ENCODE data around the gene SHTN1.

Gene SHTN1

GRCh38 chr10:116838143-116838725, 166.8 kb downstream of the SHTN1 start:
- H3K9me3 ChIP-seq (ENCODE audit: control insufficient read depth, low read length), result no peaks in the 10 kb centered on the region
- peaks cover 13% of the 10 kb centered on the region for H3K79me2 ChIP-seq
- TF ChIP-seq, protein P1, sequence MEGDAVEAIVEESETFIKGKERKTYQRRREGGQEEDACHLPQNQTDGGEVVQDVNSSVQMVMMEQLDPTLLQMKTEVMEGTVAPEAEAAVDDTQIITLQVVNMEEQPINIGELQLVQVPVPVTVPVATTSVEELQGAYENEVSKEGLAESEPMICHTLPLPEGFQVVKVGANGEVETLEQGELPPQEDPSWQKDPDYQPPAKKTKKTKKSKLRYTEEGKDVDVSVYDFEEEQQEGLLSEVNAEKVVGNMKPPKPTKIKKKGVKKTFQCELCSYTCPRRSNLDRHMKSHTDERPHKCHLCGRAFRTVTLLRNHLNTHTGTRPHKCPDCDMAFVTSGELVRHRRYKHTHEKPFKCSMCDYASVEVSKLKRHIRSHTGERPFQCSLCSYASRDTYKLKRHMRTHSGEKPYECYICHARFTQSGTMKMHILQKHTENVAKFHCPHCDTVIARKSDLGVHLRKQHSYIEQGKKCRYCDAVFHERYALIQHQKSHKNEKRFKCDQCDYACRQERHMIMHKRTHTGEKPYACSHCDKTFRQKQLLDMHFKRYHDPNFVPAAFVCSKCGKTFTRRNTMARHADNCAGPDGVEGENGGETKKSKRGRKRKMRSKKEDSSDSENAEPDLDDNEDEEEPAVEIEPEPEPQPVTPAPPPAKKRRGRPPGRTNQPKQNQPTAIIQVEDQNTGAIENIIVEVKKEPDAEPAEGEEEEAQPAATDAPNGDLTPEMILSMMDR (IDR thresholded peaks at IDR 0.05), result no peak
- H3K36me3 ChIP-seq (ENCODE audit: control insufficient read depth, insufficient read depth, low read length), result no peaks in the 10 kb centered on the region
- H3K4me1 ChIP-seq, result peaks cover 27% of the 10 kb centered on the region
- no peak overlapping the region for H3K9ac ChIP-seq
- H3K27me3 ChIP-seq (ENCODE audit: control insufficient read depth, insufficient read depth, low read length), result no peaks in the 10 kb centered on the region
- H3K4me2 ChIP-seq (ENCODE audit: low read length), result no peak overlapping the region
- no peak overlapping the region for H3K27ac ChIP-seq
- H2AFZ ChIP-seq, result no peak overlapping the region
- H3K4me3 ChIP-seq (ENCODE audit: low read depth, low read length), result no peak overlapping the region

- H2AFZ ChIP-seq, result no peak overlapping the region
- H3K79me2 ChIP-seq, result peaks cover 7% of the 10 kb centered on the region
- no peak overlapping the region for H3K27ac ChIP-seq
- TF ChIP-seq, protein P1 (IDR thresholded peaks at IDR 0.05), result no peak
- no peak overlapping the region for H3K9ac ChIP-seq
- H3K36me3 ChIP-seq (ENCODE audit: control insufficient read depth, insufficient read depth, low read length), result no peaks in the 10 kb centered on the region
- no peaks in the 10 kb centered on the region for H3K9me3 ChIP-seq (ENCODE audit: control insufficient read depth, low read length)
- H3K4me1 ChIP-seq, result peaks cover 32% of the 10 kb centered on the region
- H3K4me3 ChIP-seq (ENCODE audit: low read depth, low read length), result no peak overlapping the region
- H3K27me3 ChIP-seq (ENCODE audit: control insufficient read depth, insufficient read depth, low read length), result no peaks in the 10 kb centered on the region
- H3K4me2 ChIP-seq (ENCODE audit: low read length), result no peak overlapping the region
These were observed 168.0 kb downstream of the SHTN1 start for GRCh38 chr10:116836902-116837523.

DNA sequence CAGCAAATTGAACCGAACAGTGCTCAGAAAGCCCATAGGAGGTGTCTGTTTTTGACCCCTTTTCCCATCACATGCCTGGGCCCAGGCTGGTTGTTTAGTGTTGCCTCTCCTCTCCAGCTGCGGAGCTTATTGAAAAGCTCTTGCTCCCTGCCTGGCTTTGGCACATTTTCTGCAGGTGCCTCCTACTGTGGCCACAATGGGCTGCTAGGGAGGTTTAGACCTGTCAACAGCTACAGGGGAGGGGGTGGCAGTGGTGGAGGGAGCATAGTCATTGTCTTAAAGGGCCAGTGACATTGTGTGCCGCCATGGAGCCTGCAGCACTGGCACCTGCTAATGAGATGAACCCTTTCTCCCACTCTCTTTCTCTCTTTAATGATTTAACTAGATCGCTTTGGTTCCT, 168.9 kb downstream of the SHTN1 start:
- Histone ChIP-seq H3K4me3 (ENCODE audit: low read depth, low read length) (no peak overlapping the region), H3K79me2 (peaks cover 6% of the 10 kb centered on the region), H3K27ac (no peak overlapping the region), H3K27me3 (ENCODE audit: control insufficient read depth, insufficient read depth, low read length) (no peaks in the 10 kb centered on the region), H3K4me1 (peaks cover 40% of the 10 kb centered on the region), H2AFZ (no peak overlapping the region), H3K9me3 (ENCODE audit: control insufficient read depth, low read length) (no peaks in the 10 kb centered on the region), H3K9ac (no peak overlapping the region), H3K4me2 (ENCODE audit: low read length) (no peak overlapping the region), H3K36me3 (ENCODE audit: control insufficient read depth, insufficient read depth, low read length) (no peaks in the 10 kb centered on the region)
- TF ChIP-seq, protein P1 (IDR thresholded peaks at IDR 0.05), result no peak

GRCh38 chr10:116835658-116836057, 169.3 kb downstream of the SHTN1 start:
- H3K4me3 ChIP-seq (ENCODE audit: low read depth, low read length), result no peak overlapping the region
- no peaks in the 10 kb centered on the region for H3K36me3 ChIP-seq (ENCODE audit: control insufficient read depth, insufficient read depth, low read length)
- no peak overlapping the region for H3K9ac ChIP-seq
- peaks cover 38% of the 10 kb centered on the region for H3K4me1 ChIP-seq
- no peaks in the 10 kb centered on the region for H3K27me3 ChIP-seq (ENCODE audit: control insufficient read depth, insufficient read depth, low read length)
- H2AFZ ChIP-seq, result no peak overlapping the region
- peaks cover 2% of the 10 kb centered on the region for H3K79me2 ChIP-seq
- H3K4me2 ChIP-seq (ENCODE audit: low read length), result no peak overlapping the region
- H3K27ac ChIP-seq, result no peak overlapping the region
- TF ChIP-seq, protein P1 (IDR thresholded peaks at IDR 0.05), result no peak
- no peaks in the 10 kb centered on the region for H3K9me3 ChIP-seq (ENCODE audit: control insufficient read depth, low read length)

Measured in parathyroid adenoma (tissue), 2 donors.